HG03097 (cell line): ENCODE results near the gene ASGR2.

Source experiments
- ATAC-seq: cut with Tn5 transposase; IDR thresholded peaks from one replicate; pipeline ENCODE4 v1.9.1; 2021; ENCODE audit not compliant: unreplicated experiment, low FRiP score

ASGR2 gene

DNA sequence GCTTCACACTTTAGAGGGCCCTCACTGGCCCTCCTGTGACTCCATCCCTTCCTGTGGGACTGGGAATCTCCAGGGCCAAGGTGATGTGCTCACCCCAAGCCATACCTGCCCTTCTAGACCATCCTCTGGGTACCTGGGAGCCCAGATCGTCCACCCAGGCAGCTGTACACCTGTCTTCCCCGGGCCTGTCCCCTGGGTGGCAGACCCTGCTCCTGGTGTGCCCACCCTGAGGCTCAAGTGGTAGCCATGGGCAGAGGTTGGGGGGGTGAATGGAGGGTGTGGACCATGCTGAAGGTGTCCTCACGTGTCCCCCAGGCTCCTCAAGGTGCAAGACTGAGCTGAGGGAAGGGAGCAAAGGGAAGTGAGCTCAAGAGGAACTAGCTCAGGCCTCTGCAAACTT, 43.9 kb downstream of the ASGR2 start:
- ATAC-seq, result no peak

DNA sequence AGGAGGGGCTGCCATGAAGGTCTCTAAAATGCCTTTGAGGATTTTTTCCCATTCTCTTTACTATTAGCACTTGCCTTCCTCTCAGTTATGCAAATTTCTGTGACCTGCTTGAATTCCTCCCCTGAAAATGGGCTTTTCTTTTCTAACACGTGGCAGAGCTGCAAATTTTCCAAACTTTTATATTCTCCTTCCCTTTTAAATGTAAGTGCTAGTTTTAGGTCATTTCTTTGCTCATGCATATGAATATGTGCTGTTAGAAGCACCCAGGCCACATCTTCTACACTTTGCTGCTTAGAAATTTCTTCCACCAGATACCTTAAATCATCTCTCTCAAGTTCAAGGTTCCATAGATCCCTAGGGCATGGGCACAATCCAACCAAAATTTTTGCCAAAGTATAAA, 46.4 kb downstream of the ASGR2 start:
- no peak for ATAC-seq

DNA sequence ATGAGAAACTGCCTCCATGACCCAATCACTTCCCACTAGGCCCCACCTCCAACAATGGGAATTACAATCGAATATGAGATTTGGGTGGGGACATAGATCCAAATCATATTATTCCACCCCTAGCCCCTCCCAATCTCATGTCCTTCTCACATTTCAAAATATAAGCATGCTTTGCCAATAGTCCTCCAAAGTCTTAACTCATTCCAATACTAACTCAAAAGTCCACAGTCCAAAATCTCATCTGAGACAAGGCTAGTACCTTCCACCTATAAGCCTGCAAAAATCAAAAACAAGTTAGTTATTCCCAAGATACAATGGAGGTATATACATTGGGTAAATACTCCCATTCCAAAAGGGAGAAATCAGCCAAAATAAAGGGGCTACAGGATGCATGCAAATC, 47.4 kb downstream of the ASGR2 start:
- no peak for ATAC-seq

DNA sequence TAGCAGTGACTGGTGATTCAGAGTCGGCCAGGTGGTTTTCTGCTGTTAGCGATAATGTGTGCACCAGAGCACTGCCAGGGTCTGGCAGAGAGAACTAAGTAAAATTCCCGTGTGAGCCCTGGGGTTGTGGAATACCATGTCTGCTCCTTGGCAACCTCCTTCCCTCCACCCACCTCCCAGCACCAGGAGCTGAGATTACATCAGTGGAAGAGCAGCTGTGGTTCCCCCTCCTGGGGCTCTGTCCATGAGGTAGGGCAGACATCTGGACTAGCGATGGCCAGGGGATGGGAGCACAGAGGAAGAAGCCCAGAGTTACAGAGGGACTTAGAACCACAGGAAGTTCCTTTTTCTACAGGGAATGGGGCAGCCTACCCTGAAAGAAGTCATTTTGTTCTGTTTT, 50.4 kb downstream of the ASGR2 start:
- no peak for ATAC-seq

DNA sequence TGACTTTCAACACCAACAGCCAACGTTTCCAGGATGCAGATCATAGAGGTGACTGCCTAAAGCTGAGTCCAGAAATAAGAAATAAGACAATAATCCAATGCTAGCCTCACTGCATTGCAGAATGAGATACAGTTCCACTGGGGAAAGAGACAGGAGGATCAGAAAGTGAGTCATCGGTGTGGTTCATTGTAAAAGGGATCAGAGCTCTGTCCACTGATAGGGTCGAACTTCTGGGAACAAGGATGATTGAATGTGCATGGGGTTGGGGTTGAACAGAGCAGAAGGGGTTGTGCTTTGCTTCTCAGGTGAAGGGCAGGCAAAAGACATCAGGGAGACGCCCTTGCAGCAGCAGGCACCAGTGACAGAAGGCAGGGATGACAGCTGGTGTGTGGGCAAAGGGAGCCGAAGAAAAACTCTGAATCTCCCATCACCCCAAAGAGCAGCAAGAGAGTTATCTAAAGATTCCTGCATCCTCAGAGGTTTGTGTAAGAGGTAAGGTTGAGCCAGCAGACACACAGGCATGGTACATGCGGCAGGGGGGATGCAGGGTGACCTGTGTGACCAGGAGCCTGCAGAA, 51.0 kb downstream of the ASGR2 start:
- ATAC-seq, result no peak

DNA sequence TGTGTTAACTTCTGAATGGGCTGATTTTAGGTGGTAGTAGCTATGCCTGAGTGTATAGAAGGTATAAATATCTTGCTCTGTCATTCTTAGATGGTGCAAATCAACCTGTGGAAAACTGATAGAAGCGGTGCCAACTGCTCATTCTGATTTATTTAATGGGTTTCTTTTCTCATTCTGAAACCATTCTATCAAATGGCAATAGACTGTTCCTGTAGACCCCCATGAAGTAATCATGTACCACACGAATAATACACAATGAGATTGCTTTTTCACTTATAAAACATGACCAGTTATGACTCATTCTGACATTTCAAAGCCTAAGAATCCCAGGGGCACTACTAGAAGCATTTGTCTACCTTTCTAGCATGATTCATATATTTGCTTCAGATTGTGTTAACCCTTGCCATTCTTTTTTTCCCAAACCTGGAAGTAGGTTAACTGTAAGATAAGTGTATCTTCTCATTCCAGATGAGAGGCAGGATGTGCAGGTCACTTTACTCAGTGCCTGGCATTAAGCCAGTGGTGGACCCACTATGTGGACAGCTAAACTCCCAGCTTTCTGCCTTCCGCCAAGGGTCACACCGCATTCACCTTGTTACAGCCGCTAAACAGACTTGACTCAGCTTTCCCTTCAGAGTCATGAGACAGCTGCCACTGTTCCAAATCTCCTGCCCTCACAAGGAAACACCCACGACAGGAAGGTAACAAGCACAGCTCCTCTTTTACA, 54.3 kb downstream of the ASGR2 start:
- no peak for ATAC-seq

DNA sequence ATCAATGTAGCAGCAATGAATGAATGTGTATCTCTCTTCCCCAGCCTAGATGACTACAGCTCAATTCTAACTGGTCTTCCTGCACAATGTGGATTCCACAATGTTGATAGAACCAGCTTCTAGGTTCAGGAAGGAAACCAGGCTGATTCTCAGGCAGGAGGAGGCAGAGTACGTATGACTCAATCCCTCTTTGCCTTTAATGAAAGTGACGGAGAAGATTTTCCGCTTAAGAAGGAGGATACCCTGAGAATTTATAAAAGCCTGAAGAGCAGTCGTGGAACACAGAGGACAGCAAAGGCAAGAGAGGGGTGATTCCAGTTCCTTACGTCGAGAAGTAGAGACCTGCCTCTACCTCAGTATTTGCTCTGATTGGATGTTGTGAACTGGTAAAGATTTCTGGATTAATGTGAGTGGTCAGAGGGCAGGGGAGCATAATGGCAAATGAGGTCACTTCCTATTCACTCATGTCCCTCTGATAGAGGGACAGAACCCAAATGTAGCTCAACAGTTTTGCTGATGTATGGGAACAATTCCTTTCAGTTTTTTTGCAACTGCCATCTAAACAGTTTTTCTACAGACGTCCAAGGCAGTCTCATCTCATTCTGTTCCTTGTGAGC, 55.7 kb downstream of the ASGR2 start:
- no peak for ATAC-seq

DNA sequence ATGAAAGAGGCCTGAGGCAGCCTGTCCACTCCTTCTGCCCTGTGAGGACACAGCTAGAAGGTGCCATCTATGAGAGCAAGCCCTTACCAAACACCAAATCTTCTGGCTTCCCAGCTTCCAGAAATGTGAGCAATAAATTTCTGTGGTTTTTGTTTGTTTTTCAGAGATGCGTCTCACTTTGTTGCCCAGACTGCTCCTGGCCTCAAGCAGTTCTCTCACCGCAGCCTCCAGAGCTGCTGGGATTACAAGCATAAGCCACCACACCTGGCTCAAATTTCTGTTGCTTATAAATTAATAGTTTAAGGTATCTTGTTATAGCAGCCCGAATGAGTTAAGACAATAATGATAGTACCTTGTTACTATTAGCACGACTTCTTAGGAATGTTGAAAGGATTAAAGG, 58.2 kb downstream of the ASGR2 start:
- no peak for ATAC-seq
